A172 (cell line): ENCODE data around the gene GAST. TPM values are rescaled to one million over a fixed set of nuclear protein-coding genes. Genes with fewer than 3 reads are reported as not detected.
A peak's percentile ranks its signal among the peaks of the same experiment; 100 is the strongest.
"Not testable (repeated sequence)": the region's sequence is repeated elsewhere in the genome, so short reads cannot be mapped to it uniquely, and the experiment has no call there.

ENCODE experiments used
- DNase-seq: peaks from one replicate; pipeline ENCODE4 v3.0.0-alpha.2; 2015; ENCODE audit warnings: low spot score
- total RNA-seq: library from RNA; depleted of rRNA; stranded (reverse); fragments of >200 nt; shearing (Covaris generic); gene quantifications from 2 replicates; pipeline ENCODE4 v1.2.3, GENCODE V29; 2014

Gene GAST
- total RNA-seq, 1 experiment from 2014 or later, result not detected

DNA sequence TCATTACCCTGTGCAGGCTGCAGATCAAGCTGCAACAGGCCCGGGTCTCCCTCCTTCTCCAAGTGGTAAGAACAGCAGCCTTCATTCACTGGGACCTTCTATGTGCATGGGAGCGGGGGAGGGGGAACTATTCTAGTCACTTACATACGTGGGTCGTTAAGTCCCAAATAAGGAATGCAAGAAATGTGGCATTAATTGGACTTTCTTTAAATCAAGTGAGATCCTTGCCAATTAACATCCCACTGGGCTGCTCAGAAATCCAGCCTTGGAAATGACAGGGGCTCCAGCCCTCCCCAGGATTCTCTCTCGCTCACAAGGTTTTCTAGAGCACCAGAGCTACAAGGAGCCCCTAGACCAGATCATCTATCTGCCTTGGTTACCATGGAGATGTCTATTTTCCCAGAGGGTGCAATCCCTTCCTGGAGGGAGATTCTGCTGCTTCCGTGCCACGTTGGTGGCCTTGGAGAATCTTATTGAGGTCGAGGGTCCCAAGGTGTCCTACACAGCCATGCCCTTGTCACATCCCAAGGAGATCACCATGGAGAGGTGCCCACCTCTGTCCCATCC, 28.6 kb upstream of the GAST start:
- DNase-seq, result no peak

DNA sequence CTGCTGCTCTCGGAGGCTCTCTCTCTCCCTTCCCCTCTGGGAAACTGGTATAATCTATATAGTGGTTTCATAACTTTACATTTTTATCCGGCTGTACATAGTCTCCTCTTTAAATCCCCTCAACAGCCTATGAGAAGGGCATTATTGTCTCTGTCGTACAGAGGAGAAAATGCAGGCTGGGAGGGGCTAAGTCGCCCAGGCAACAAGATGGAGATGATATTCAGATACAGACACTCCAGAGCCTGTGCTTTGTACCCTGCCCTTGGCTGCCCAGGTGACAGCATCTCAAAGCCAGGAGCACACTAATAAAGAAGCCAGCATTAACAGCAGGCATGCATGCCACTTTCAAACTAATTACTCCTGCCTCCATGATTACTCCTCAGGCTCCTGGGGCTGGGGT, 28.1 kb upstream of the GAST start:
- no peak for DNase-seq

DNA sequence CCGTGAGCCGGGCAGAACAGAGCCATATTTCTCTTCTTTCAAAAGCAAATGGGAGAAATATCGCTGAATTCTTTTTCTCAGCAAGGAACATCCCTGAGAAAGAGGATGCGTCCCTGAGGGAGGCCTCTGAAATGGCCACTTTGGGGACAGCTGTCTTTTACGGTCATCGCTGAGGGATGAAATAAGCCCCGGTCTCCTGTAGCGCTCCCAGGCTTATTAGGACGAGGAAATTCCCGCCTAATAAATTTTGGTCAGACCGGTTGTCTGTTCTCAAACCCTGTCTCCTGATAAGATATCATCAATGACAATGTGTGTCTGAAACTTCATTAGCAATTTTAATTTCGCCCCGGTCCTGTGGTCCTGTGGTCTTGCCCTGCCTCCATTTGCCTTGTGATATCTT, 26.4 kb upstream of the GAST start:
- not testable (repeated sequence) for DNase-seq

DNA sequence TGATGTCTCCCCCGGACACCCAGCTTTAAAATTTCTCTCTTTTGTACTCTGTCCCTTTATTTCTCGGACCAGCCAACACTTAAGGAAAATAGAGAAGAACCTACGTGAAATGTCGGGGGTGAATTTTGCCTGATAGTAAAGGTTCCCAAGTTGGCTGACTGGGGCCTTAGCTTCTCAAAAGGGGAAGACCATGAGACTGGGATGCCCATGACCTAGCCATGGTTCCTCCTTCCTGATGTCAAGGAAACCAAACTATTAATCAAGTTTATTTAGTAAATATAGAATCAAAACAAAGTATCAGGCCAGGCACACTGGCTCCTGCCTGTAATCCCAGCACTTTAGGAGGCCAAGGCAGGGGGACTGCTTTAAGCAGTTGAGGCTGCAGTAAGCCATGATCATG, 25.9 kb upstream of the GAST start:
- no peak for DNase-seq

DNA sequence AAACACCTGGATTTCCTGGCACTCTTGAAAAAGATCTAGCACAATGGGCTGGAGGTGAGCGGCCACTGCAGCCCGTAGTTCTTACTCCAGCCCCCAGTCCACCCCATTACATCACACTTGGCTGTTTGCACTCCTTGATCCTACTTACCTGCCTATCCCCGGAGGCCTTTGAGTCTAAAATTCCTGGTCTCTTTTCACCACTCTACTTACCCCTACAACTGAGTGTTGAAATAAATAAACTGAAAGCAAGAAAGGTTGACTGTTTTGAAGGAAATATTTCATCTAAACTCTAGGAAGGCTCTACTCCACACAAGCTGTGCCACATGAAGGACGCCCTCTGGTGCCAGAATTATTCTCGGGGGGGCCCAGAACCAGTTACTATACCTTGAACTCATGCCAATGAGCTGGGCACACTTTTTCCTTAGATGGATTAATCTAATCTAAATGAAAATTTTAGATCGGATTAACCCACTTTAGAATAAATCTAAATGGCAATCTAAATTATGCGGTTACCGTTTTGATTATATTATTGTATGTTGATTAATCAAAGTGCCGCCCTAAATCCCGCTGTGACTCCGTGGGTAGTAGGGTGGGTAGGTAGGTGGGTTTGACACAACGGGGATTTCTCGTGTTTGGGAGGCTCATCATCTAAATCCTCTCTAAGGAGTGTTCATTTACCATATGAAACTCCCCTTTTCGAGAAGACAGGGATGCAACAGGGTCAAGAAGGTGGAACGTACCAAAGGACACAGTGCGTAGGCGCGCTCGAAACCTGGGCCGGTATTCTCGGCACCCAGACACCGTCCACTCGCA, 24.1 kb upstream of the GAST start:
- DNase-seq, result peak; percentile 73

DNA sequence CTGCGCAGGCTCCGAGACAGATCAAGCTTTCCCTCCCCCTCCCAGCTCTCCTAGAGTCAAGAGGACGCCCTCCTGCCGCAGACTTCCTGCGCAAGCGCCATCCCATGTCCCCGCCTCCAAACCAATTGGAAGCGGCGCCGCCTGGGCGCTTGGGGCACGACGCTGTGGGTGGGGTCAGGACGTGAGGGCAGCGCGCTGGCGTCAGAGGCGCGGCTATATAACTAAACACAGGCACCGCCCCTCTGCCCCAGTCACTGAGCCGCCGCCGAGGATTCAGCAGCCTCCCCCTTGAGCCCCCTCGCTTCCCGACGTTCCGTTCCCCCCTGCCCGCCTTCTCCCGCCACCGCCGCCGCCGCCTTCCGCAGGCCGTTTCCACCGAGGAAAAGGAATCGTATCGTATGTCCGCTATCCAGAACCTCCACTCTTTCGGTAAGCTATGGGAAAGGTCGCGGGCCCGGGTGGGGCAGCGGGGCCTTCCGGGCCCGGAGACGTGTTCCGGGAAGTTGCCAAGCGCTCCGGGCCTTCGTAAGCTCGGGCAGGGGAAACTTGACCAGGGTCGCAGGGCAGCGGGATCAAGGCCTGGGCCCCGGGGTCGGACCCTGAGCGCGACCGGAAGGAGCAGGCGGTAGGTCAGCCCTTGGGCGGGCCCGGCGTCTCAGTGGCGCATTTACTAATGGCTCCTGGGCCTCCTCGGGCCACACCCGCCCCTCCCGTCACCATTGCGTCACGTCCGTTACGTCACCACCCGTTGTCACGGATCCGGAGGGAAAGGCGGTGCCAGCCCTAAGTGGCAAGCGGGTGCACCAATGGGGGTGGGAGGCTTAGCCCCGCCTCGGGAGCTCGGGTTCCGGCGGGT, 23.3 kb upstream of the GAST start, which contains the start of gene EIF1:
EIF1 (plus strand) TSS at position 245 of the 856 bp plus-strand sequence; CDS start at position 399, 154 bp downstream.
- DNase-seq, result peak; percentile 99

DNA sequence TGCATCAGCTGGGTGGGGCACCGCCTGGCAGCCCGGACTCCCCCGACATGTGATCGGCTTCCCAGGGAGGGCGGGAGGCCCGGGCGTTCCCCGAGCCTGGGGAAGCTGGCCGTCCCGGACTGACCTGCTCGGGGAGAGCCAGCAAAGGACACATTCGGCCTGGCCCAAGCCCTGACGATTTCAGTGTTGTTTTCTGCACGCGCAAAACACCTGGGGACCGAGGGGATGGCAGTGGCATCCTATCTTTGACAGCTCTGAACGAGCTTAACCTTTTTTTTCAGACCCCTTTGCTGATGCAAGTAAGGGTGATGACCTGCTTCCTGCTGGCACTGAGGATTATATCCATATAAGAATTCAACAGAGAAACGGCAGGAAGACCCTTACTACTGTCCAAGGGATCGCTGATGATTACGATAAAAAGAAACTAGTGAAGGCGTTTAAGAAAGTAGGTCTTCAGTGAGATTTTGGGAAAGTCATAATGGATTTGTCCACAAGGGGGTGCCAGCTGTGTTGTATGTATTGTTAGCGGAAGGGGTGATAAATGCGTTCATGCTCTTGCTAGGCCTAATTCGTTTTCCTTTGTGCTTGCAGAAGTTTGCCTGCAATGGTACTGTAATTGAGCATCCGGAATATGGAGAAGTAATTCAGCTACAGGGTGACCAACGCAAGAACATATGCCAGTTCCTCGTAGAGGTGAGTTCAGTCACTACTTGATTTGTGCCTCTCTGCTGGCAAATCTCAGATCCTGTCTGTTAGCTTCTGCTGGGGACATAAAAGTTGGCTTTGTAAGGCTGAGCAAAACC, 22.4 kb upstream of the GAST start:
- peak; percentile 58 for DNase-seq

DNA sequence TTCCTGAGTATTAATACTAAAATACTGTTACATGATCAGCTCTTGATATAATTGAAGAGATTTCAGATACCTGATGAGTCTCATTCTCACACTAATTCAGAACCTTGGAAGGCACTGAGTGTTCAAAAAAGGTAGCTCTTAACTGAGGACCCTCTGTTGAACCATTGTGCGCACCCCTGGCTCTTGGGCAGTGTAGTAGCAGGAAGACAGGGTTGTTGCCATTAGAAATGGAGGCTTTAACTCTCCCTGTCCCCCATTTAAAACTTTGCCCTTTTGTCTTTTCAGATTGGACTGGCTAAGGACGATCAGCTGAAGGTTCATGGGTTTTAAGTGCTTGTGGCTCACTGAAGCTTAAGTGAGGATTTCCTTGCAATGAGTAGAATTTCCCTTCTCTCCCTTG, 21.6 kb upstream of the GAST start:
- DNase-seq, result no peak

DNA sequence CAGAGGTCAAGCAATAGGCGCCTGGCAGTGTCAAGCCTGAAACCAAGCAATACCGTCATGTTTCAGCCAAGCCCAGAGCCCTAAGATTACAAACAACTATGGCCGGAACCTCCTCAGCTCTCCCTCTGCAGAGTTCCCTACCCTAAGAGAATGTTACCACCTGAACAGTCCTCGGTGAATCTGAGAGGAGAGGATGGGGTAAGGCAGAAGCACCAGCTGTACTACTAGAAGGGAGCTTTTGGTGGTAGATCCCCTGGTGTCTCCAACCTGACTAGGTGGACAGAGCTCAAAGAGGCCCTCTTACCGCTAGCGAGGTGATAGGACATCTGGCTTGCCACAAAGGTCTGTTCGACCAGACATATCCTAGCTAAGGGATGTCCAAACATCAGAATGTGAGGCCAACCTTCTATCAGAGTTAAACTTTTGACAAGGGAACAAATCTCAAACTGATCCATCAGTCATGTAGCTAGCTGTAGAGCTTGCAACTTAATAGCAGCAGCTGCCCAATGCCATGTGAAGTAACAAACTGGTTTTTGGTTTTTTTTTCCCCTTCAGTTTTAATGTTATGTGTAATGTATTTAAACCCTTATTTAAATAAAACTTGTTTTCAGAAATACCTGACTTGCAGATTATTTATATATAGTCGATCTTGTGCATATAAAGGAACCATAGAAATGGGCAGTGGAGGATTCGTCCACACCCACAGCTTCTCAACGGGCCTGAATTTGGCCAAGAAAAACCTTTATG, 20.9 kb upstream of the GAST start:
- no peak for DNase-seq

DNA sequence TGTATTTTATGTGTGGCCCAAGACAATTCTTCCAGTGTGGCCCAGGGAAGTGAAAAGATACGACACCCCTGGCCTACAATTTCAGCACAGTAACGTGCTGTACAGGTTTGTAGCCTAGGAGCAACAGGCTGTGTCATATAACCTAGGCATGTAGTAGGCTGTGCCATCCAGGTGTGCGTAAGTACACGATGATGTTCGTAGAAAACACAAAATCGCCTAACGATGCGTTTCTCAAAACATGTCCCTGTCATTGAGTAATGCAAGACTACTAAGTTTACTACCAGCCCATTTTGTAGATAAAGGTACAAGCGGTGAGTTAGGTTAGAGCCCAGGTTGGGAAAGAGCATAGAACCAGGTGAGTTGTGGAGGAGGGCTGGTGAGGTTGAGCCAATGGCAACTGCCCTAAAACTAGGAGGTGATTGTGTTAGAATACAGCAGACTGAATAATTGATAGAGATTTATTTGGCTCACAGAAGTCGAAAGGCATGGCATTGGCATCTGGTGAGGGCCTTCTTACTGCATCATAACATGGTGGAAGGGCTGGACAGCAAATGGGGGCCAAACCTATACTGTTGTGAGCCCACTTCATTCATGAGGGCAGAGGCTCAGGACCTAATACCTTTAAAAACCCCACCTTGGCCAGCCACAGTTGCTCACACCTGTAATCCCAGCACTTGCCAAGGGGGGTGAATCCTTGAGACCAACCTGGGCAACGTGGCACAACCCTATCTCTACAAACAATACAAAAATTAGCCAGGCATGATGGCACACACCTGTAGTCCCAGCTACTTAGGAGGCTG, 19.2 kb upstream of the GAST start:
- DNase-seq, result no peak

DNA sequence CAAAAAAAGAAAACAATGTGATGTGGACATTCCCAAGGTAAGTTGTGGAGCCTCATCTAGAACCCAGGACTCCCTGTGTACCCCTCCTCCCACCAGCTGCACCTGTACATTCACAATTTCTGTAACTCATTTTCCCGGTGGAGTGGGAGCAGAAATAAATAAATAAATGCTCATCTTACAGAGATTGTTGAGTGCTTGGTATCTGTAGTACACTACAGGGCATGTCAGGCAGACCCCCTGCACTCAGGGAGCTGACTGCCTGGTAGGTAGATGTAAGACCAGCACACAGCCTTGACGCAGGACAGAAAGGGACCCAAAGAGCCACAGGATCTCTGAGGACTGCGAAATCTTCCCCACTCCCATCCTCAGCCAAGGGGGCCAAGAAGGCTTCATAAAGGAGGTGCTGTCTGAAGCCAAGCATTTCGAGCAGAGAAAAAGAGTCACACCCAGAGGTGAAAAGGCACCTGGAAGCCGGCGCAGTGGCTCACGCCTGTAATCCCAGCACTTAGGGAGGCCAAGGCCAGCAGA, 16.9 kb upstream of the GAST start:
- DNase-seq, result no peak

DNA sequence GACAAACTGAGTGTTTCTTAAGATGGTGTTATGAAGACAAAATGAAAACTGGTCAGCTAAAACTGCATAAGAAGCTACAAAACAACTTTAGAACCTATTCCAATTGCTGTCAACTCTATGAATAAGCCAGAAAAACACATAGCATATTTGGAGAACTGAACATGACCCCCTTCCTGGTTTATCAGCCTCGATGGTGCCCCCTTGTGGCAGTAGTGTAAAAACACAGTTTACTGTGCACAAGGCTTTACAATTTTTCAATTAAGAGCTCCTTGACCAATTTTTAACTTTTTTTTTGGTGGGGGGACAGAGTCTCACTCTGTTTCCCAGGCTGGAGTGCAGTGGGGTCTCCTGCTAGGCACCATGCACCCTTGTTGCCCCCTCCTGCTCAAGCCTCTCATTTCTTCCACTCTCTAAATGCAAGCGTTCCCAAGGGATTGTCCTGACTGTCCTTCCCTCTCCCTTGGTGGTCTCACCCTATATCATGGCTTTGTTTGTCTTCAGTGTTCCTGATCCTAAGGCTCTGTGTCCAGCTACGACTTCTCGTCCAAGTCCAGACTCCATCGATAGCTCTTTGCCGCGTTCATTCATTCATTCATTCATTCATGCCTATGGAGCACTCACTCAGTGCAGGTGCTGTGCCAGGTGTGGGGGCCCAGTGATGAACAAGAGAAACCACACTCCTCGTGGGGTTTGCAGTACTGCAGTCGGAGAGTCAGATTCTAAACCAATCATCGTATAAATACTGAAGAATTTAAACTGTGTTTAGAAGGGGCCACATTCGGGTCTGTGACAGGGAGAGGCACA, 16.0 kb upstream of the GAST start:
- peak; percentile 71 for DNase-seq

DNA sequence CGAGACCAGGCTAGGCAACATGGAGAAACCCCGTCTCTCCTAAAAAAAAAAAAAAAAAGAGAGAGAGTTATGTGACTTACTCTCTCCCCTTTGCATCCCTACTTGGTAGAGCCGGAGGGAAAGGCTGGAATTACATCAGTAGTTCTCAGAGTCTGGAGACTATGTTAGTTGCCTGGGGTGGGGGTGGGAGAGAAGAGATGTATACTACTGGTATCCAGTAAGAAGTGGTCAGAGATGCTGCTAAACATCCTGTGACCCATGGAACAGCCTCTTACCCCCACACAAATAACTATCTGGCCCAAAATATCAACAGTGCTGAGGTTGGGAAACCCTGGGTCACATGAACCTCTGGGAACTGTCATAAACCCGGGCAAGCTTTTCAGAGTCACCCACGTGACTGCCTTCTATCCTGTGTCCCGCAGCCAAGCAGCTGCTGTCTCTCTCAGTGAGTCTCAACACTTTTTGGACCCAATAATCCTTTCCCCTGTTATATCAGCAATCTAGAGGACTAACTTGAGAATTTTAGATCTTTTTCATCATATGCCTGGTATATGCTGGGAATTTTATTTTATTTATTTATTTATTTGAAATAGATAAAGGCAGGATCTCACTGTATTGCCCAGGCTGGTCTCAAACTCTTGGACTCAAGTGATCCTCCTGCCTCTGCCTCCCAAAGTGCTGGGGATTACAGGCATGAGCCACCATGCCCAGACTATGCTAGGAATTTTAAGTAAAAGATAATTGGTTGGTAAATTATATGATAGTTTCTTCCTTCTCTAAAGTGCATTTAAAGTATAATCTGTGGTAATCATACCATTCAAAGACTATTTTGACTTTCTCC, 14.8 kb upstream of the GAST start:
- no peak for DNase-seq

DNA sequence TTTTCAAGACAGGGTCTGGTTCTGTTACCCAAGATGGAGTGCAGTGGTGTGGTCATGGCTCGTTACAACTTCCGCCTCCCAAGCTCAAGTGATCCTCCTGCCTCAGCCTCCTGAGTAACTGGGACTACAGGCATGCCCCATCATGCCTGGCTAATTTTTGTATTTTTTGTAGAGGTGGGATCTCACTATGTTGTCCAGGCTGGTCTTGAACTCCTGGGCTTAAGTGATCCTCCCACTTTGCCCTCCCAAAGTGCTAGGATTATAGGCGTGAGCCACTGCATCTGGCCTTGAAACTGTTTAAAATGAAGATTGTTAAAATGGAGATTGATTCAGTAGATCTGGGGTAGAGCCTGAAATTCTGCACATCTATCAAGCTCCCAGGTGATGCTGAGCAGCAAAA, 11.3 kb upstream of the GAST start:
- not testable (repeated sequence) for DNase-seq

DNA sequence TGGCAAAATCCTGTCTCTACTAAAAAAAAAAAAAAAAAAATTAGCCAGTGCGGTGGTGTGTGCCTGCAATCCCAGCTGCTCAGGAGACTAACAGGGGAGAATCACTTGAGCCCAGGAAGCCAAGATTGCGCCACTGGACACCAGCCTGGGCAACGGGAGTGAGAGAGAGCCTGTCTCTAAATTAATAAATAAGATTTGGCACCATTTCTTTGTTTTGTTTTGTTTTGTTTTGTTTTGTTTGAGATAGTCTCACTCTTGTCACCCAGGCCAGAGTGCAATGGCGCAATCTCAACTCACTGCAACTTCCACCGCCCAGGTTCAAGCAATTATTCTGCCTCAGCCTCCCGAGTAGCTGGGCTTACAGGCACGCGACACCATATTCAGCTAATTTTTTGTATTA, 9.4 kb upstream of the GAST start:
- no peak for DNase-seq

DNA sequence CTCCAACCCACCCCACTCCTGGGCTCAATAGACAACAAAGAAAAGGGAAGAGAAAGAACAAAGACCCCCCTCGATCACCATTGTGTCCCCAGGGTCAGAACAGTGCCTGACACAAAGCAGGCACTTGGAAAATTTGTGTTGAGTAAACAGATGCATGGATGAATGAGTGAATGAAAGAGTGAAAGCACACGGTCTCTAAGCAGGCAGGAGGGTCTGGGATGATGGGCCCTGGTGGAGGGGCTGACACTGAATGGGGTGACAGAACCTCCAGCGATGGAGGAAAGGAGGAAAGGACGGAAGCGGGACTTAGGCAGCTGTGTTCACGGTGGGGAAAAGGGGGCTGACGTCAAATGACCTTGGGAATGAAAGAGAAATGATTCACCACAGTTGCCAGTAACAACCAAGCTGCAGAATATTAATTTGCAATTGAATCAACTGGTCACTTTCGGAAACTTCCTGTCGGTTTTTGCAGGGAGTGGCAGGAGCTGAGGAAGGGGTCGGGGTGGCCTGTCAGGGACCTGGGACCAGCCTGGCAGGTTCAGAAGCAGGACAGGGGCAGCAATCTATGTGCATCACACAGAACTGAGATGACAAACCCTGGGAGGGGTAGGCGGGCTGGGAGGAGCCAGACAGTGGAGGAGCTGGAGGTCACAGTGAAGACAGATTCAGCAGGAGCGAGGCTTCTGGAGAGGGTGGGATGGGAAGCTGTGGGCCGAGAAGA, 6.7 kb upstream of the GAST start:
- no peak for DNase-seq
